ENCODE measurements around the gene C1orf116.

GRCh38 chr1:206970446-206970845 lies 62.1 kb downstream of the C1orf116 start, which contains the start of gene FCAMR:
- TF ChIP-seq KLF1 (tag by site-specific recombination; IDR thresholded peaks at IDR 0.05) (no peak), TCF7L2 (IDR thresholded peaks at IDR 0.05; ENCODE audit: borderline replicate concordance, low read depth, low read length) (no peak), ZNF335 (tag by site-specific recombination; conservative IDR thresholded peaks at IDR 0.05) (no peak), ZFP3 (tag by site-specific recombination; IDR thresholded peaks at IDR 0.05; ENCODE audit: low read depth) (no peak), ZNF776 (tag by site-specific recombination; IDR thresholded peaks at IDR 0.05; ENCODE audit: borderline replicate concordance) (no peak), ZNF274 (IDR thresholded peaks at IDR 0.05; ENCODE audit: low read length) (no peak), ZNF274 (tag by site-specific recombination; IDR thresholded peaks at IDR 0.05; ENCODE audit: borderline replicate concordance) (no peak), YY1 (tag by site-specific recombination; IDR thresholded peaks at IDR 0.05) (no peak), ZNF302 (tag by site-specific recombination; IDR thresholded peaks at IDR 0.05; ENCODE audit: low read depth) (no peak)

Measured in HEK293 (cell line).